ENCODE results near the gene S100A4.
A peak's percentile ranks its signal among the peaks of the same experiment; 100 is the strongest.
"Not testable (repeated sequence)": the region's sequence is repeated elsewhere in the genome, so short reads cannot be mapped to it uniquely, and the experiment has no call there.

Gene S100A4

DNA sequence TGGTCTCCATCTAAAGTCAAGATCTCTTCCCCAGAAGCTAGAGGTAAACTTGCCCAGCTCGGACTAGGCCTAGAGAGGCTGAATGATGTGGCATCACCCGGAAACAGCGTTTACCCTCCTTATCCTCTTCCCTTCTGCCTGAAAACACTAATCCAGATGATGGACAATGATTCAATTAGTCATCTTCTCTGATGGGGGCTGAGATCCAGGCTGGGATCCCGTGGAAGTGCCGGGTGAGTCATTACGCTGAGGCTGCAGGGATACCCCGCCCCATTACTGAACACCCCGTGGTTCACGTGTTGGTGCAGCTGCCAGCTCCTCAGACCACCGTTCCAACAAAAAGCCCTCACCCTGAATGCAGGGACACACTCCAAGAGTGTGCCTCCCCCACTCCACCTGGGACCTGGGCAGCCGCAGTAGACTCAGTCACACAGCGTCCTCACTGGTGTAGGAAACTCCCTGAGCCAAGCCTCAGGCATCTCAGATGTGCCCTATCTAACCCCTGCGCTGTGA, 11.9 kb downstream of the S100A4 start:
- DNase-seq (ENCODE audit: low read depth), result no peak

DNA sequence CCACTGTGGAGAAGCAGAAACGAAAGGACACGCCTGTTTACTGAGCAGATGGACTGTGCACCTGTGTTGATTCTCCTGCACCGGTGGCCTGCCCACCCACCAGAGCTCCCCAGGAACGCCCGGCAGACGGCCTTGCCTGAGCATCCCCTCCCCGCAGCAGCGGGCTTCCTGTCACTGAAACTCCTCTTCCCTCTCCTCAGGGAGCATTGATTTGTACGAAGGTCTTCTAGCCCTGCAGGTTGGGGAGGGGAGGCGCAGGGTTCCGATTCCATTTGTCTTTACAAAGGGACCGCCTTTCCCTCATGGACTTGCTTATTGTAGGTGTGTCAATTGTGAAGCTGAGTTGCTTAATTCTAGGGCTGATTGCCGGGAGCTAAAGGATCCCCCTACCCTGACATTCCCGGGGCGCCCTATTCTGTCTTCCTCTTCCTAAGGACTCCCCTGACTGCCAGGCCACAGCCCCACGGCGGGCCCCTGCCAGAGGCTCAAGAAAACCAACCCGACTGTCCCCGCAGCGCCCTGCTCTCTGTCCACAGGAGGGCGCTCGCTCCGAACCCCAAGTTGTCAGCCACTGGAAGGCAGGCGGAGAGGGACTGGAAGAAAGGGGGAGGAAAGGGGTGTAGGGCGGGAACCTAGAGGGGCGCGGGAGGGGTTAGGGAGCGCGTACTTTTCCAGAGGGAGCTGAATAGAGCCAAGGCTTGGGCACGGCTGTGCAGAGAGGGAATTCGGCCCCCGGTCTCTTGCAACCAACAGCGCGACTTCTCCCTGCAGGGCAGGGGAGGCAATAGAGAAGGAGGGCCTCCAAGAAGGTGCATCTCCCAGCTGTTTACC, 12.6 kb downstream of the S100A4 start:
- peak; percentile 63 for DNase-seq (ENCODE audit: low read depth)

DNA sequence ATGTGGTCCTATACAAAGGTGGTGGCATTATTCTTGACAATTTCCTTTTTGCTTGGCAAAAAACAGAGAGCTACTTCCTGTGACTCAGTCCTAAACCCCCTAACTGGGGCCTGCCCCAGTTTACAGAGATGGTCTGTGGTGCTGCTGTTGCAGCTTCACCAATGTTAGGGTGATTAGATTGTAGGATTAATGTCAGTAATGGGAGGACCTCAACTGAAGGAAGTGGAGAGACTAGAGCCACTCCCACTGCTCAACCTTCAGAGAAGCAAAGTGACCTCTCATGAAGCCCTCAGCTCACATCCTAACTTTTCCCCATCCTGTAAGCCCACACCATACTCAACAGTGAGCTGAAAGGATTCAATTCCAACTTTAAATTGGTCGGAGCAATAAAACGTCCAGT, 13.4 kb downstream of the S100A4 start:
- no peak for DNase-seq (ENCODE audit: low read depth)

- DNase-seq (ENCODE audit: low read depth), result no peak
These were observed 14.0 kb downstream of the S100A4 start for GRCh38 chr1:153531638-153532037.

DNA sequence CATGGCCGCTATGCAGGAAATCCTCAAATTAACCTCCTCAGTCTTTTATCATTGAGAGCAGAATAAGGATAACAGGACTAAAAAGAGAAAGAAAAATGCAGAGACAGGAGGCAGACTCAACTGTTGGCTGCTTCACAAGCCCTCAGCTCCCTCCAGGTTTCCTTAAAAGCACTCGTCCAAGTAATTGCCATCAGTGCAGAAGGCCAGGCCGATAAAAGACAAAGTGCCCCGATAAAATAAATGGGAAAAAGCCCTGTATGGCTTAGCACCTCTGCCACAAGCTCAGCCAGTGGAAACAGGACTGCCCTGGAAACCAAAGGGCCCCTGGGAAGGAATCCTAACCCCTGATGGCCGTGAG, 17.9 kb downstream of the S100A4 start:
- no peak for DNase-seq (ENCODE audit: low read depth)

DNA sequence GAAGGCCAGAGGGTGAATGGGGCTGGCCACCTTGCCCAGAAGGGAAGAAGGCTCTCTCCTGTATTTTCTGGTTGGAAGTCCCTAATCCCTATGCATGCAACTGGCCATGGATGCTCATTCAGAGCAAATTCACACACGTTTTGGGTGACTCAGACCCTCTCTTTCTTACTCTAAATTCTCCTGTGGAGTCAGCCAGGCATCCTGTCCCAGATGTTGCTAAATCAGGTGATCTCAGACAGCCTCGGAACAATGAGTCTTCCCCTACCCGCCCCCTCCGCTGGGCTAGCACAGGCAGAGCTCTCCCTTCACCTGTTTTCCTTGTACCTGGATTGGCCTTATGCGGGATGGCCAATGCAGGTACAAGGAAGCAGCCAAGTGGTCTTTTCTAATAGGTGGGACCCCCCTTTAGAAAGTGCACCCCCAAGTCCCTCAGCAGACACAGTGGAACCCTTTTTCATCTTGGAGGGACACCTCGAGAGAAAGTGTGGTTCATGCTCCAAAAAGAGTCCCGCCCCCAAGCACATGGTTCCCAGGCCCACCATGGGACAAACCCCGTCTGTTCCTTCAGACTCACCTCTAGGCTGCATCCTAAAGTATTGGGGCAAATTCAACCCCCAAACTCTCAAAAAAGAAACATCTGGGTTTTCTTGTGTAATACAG, 18.5 kb downstream of the S100A4 start:
- DNase-seq (ENCODE audit: low read depth), result no peak

- DNase-seq (ENCODE audit: low read depth), result no peak
These were observed 19.5 kb downstream of the S100A4 start for GRCh38 chr1:153526132-153526543.

DNA sequence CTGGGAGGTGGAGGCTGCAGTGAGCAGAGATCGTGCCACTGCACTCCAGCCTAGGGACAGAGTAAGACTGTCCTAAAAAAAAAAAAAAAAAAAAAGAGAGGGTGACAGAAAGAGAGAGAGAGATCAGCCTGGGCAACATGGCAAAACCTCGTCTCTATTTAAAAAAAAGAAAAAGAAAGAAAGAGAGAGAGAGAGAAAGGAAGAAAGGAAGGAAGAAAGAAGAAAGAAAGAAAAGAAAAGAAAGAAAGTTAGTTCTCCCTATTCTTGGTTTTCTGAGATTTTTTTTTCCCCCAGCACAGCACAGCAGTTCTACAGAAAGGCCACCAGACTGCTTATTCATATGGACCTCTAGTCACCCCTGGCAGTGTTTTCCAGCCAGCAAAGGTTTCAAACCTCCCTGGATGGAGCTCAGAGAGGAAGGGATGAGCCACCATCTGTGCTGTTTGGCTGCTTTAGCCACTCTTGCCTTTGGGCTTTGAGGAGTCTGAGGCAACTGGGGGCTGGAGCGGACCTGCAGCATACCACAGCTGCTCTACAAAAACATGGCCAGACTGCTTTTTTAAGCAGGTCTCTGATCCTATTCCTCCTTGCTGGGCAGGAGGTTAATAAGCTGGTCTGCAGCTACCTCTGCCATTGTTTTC, 20.4 kb downstream of the S100A4 start:
- DNase-seq (ENCODE audit: low read depth), result no peak

DNA sequence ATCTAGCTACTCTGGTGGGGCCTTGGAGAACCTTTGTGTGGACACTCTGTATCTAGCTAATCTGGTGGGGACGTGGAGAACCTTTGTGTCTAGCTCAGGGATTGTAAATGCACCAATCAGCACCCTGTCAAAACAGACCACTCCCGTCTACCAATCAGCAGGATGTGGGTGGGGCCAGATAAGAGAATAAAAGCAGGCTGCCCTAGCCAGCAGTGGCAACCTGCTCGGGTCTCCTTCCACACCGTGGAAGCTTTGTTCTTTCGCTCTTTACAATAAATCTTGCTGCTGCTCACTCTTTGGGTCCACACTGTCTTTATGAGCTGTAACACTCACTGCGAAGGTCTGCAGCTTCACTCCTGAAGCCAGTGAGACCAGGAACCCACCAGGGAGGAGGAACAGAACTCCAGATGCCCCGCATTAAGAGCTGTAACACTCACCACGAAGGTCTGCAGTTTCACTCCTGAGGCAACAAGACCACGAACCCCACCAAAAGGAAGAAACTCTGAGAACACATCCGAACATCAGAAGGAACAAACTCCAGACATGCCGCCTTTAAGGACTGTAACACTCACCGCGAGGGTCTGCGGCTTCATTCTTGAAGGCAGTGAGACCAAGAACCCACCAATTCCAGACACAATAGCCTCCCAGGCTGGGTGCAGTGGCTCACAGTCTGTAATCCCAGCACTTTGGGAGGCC, 23.1 kb downstream of the S100A4 start:
- not testable (repeated sequence) for DNase-seq (ENCODE audit: low read depth)

DNA sequence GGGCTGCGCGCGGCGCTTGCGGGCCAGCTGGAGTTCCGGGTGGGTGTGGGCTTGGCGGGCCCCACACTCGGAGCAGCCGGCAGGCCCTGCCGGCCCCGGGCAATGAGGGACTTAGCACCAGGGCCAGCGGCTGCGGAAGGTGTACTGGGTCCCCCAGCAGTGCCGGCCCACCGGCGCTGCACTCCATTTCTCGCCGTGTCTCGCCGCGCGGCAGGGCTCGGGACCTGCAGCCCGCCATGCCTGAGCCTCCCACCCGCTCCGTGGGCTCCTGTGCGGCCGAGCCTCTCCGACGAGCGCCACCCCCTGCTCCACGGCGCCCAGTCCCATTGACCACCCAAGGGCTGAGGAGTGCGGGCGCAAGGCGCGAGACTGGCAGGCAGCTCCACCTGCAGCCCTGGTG, 23.8 kb downstream of the S100A4 start:
- DNase-seq (ENCODE audit: low read depth), result not testable (repeated sequence)

GRCh38 chr1:153520818-153521476, 24.7 kb downstream of the S100A4 start:
- DNase-seq (ENCODE audit: low read depth), result no peak

GRCh38 chr1:153520137-153520691, 25.4 kb downstream of the S100A4 start:
- not testable (repeated sequence) for DNase-seq (ENCODE audit: low read depth)

GRCh38 chr1:153519242-153519641, 26.4 kb downstream of the S100A4 start:
- DNase-seq (ENCODE audit: low read depth), result no peak

- no peak for DNase-seq (ENCODE audit: low read depth)
These were observed 29.9 kb downstream of the S100A4 start for GRCh38 chr1:153515504-153516394.

DNA sequence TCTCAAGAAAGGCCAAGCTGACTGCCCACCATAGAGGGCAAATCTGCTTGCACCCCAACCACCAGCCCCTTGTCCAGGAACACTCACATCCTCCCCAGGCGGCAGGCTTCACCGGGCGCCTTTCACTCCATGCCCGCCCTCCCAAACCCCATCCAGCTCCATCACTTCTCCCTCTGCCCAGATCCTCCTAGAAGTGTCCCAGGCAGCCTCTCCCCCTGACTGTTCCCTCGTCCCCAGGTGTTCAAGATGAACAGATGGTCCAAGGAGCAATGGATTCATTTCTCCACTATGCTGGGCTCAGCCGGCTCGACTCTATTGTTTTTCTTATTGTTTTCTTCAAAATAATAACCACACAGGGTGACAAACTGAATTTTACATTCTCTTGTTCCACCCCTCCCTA, 31.9 kb downstream of the S100A4 start:
- no peak for DNase-seq (ENCODE audit: low read depth)

- DNase-seq (ENCODE audit: low read depth), result no peak
These were observed 32.6 kb downstream of the S100A4 start for GRCh38 chr1:153513023-153513422.

DNA sequence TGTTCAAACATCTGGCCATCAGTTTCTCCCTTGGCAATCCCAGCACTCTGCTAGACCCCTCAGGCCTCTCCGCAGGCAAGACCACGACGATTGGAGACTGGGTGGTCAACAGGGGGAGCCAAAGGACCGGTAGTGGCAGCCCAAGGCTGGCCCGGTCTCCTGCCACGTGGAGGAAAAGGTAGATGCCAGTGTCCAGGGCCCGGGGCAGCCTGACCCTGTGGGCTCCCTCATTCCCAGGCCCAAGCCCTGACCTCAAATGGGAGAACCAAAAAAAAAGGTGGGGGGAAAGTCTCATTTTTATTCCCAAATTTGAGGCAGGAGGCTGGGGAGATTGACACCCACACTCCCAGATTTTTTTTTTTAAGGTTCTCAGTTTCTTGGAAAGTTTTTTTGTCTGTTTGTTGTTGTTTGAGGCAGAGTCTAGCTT, 34.6 kb downstream of the S100A4 start:
- DNase-seq (ENCODE audit: low read depth), result peak; percentile 59

- DNase-seq (ENCODE audit: low read depth), result peak; percentile 51
These were observed 35.8 kb downstream of the S100A4 start for GRCh38 chr1:153509729-153510354.

- DNase-seq (ENCODE audit: low read depth), result no peak
These were observed 36.6 kb downstream of the S100A4 start for GRCh38 chr1:153509036-153509435.
